H1 (cell line): ENCODE results near the gene UBQLN4.

Source experiments
- POLR2AphosphoS5 ChIP-seq: IDR thresholded peaks from 2 replicates; pipeline ENCODE4 v1.6.1; 2011; ENCODE audit warnings: low read depth, low read length
- TF ChIP-seq, protein P1 (sequence below): IDR thresholded peaks from 2 replicates; pipeline ENCODE4 v1.6.1; 2012; ENCODE audit warnings: inconsistent platforms
- TF ChIP-seq, protein P2 (sequence below), 3 experiments: IDR thresholded peaks; 1 replicate in 2 of 3; 2 replicates in 1 of 3; pipeline versions ENCODE4 v1.5.1 to v1.6.1; 2011; ENCODE audit warnings: low read length in 3 of 3, mild to moderate bottlenecking in 3 of 3, inconsistent platforms in 2 of 3, low read depth in 1 of 3, moderate library complexity in 1 of 3; ENCODE audit not compliant: insufficient read depth in 1 of 3; ENCODE audit errors: control extremely low read depth in 1 of 3

DNA sequence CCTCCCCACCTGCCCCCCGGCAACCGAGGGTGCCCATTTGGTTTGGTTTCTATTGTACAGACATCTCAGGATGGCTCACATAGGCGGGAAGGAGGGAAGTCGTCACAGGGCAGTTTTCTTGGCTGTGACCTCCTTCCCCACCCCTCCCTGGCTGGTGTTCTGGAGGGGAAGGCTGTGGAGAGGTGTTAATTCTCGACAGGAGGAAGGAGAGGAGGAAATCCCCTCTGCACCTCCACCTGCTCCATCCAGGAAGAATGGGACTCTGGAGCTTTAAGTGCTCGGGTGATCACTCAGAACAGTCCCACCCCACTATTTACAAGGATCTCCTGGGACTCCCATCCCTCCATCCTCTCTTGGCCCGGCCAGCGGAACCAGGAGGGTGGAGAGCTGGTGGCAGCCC lies 21.1 kb upstream of the UBQLN4 start:
- TF ChIP-seq, protein P1, sequence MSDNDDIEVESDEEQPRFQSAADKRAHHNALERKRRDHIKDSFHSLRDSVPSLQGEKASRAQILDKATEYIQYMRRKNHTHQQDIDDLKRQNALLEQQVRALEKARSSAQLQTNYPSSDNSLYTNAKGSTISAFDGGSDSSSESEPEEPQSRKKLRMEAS = no peak
- TF ChIP-seq POLR2AphosphoS5 = no peak
- TF ChIP-seq, protein P2, sequence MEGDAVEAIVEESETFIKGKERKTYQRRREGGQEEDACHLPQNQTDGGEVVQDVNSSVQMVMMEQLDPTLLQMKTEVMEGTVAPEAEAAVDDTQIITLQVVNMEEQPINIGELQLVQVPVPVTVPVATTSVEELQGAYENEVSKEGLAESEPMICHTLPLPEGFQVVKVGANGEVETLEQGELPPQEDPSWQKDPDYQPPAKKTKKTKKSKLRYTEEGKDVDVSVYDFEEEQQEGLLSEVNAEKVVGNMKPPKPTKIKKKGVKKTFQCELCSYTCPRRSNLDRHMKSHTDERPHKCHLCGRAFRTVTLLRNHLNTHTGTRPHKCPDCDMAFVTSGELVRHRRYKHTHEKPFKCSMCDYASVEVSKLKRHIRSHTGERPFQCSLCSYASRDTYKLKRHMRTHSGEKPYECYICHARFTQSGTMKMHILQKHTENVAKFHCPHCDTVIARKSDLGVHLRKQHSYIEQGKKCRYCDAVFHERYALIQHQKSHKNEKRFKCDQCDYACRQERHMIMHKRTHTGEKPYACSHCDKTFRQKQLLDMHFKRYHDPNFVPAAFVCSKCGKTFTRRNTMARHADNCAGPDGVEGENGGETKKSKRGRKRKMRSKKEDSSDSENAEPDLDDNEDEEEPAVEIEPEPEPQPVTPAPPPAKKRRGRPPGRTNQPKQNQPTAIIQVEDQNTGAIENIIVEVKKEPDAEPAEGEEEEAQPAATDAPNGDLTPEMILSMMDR (IDR thresholded peaks at IDR 0.05; ENCODE audit: control extremely low read depth in 1 of 3, insufficient read depth in 1 of 3, low read depth in 1 of 3, low read length in 3 of 3) = no peak
